Lower lobe of right lung (tissue), 2 donors: ENCODE data around the gene MAP3K5. TPM values are rescaled to one million over a fixed set of nuclear protein-coding genes. Genes with fewer than 3 reads are reported as not detected.

ENCODE experiments used
- ATAC-seq, 2 donors: fragments of 200-7000 bp; cut with Tn5 transposase; one replicate each; pipeline ENCODE4 v1.9.1; 2020 to 2022; ENCODE audit warnings: mild to moderate bottlenecking in 2 of 2, moderate library complexity in 2 of 2
- DNase-seq: peaks from one replicate; pipeline ENCODE4 v3.0.0-alpha.2; 2020
- H3K27ac ChIP-seq: fragments of 200-600 bp; one replicate; pipeline ENCODE4 v1.8.0; 2022
- H3K27me3 ChIP-seq: fragments of 200-600 bp; one replicate; pipeline ENCODE4 v1.8.0; 2022; ENCODE audit warnings: low read depth
- H3K36me3 ChIP-seq: fragments of 200-600 bp; one replicate; pipeline ENCODE4 v1.8.0; 2022; ENCODE audit warnings: mild to moderate bottlenecking
- H3K4me1 ChIP-seq: fragments of 200-600 bp; one replicate; pipeline ENCODE4 v1.8.0; 2022
- H3K4me3 ChIP-seq: fragments of 200-600 bp; one replicate; pipeline ENCODE4 v1.8.0; 2022; ENCODE audit warnings: mild to moderate bottlenecking
- H3K9me3 ChIP-seq: fragments of 200-600 bp; one replicate; pipeline ENCODE4 v1.8.0; 2022
- intact Hi-C: fragments of 100-400 bp; cut with DNase I; formaldehyde crosslinking; loops from one replicate; pipeline ENCODE4 v1.11.0; 2022
- total RNA-seq: library from RNA; stranded (reverse); fragmentation: NEBNext Ultra II Directional; extraction: Animal tissue kit (Norgen Biotek cat#: 25700); gene quantifications from one replicate; pipeline ENCODE4 v1.2.1, GENCODE V29; 2021
- TF ChIP-seq, protein P1 (sequence below): fragments of 200-600 bp; IDR thresholded peaks from one replicate; pipeline ENCODE4 v1.8.0; 2022; ENCODE audit warnings: antibody characterized with exemption, mild to moderate bottlenecking
- donor health status: DM: no; HTN: yes; CAD: no; lungs with severe emphysema.

The MAP3K5 gene
- total RNA-seq, 1 donor from 2014 or later: 32.0 TPM

- peaks cover 20% of the 10 kb centered on the region for H3K4me1 ChIP-seq
- H3K27ac ChIP-seq: no peak overlapping the region
- no peak overlapping the region for H3K4me3 ChIP-seq
- intact Hi-C loops: no loop called here
- ATAC-seq (peak; percentile 75 to 85), DNase-seq (peak; percentile 69)
- no peaks in the 10 kb centered on the region for H3K27me3 ChIP-seq
- TF ChIP-seq, protein P1, sequence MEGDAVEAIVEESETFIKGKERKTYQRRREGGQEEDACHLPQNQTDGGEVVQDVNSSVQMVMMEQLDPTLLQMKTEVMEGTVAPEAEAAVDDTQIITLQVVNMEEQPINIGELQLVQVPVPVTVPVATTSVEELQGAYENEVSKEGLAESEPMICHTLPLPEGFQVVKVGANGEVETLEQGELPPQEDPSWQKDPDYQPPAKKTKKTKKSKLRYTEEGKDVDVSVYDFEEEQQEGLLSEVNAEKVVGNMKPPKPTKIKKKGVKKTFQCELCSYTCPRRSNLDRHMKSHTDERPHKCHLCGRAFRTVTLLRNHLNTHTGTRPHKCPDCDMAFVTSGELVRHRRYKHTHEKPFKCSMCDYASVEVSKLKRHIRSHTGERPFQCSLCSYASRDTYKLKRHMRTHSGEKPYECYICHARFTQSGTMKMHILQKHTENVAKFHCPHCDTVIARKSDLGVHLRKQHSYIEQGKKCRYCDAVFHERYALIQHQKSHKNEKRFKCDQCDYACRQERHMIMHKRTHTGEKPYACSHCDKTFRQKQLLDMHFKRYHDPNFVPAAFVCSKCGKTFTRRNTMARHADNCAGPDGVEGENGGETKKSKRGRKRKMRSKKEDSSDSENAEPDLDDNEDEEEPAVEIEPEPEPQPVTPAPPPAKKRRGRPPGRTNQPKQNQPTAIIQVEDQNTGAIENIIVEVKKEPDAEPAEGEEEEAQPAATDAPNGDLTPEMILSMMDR: peak; percentile 26
- H3K9me3 ChIP-seq: no peaks in the 10 kb centered on the region
- H3K36me3 ChIP-seq: no peaks in the 10 kb centered on the region
Observed at GRCh38 chr6:136526196-136526930, 265.9 kb downstream of the MAP3K5 start.

DNA sequence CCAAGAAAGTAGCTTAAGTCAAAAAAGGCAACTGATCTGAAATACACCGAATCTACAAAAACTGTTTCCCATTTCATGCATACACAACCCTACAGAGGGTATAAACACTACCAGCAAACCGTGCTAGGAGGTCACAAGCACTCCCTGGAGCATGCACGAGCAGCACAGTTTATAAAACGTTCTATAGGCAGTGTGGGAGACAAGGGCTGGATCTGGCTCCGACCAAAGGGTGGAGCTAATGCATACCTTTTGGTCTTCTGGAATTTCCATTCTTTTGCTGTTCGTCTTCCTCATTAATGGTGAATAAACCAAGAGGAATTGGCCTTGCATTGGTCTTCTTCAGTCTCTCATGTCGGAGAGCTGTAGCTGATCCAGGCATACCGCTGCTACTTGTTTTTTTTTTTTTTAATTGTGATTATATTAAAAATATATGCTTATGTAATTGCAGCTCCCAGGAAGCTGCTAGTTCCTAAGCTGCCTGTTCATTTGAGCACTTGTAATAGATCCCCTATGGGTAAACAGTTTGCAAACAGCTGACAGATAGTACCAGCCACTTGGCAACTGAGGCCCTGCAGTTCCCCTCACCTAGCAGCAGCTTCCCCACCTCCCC lies 266.6 kb downstream of the MAP3K5 start:
- no peaks in the 10 kb centered on the region for H3K27me3 ChIP-seq
- H3K4me1 ChIP-seq: peaks cover 20% of the 10 kb centered on the region
- intact Hi-C loops: no loop called here
- no peak for DNase-seq
- H3K9me3 ChIP-seq: no peaks in the 10 kb centered on the region
- peak in 1 of 2 donors; percentile 25 for ATAC-seq
- H3K36me3 ChIP-seq: no peaks in the 10 kb centered on the region
- H3K27ac ChIP-seq: no peak overlapping the region
- H3K4me3 ChIP-seq: no peak overlapping the region
- TF ChIP-seq, protein P1: no peak

GRCh38 chr6:136524936-136525413 lies 267.3 kb downstream of the MAP3K5 start:
- TF ChIP-seq, protein P1: no peak
- Histone ChIP-seq H3K27ac (no peak overlapping the region), H3K9me3 (no peaks in the 10 kb centered on the region), H3K27me3 (no peaks in the 10 kb centered on the region), H3K4me1 (peaks cover 20% of the 10 kb centered on the region), H3K36me3 (no peaks in the 10 kb centered on the region), H3K4me3 (no peak overlapping the region)
- DNase-seq (no peak), ATAC-seq (peak in 1 of 2 donors; percentile 25)
- intact Hi-C loops: no loop called here

DNA sequence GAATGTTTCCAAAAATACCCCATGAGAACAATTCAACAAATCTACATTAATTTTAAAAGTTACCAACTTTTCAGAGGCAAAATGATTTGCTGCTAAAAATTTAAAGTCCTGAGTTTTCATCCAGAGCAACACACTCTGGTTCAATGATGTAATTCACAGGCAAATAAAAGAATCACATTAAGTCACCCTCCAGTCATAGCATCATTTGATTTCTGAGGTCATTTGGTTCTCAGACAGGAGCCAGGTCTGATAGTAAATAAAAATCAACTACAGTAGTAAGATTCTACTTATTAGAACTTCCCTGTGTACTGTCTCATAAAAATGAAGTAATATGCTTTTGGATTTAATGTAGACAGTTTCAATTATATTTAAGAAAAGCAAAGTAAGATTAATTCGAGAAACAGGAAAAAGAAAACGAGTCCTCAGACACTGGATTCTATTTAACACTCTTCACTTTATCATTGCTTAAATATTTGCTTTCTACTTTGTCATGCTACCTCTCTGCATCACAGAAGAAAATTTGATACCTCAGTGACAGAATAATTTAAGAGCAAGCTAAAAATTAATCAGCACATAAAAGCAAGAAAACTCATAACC lies 267.8 kb downstream of the MAP3K5 start:
- no peaks in the 10 kb centered on the region for H3K9me3 ChIP-seq
- H3K4me1 ChIP-seq: peaks cover 20% of the 10 kb centered on the region
- intact Hi-C loops: no loop called here
- no peak for ATAC-seq
- TF ChIP-seq, protein P1: no peak
- no peak overlapping the region for H3K4me3 ChIP-seq
- no peaks in the 10 kb centered on the region for H3K36me3 ChIP-seq
- no peak overlapping the region for H3K27ac ChIP-seq
- H3K27me3 ChIP-seq: no peaks in the 10 kb centered on the region
- no peak for DNase-seq

DNA sequence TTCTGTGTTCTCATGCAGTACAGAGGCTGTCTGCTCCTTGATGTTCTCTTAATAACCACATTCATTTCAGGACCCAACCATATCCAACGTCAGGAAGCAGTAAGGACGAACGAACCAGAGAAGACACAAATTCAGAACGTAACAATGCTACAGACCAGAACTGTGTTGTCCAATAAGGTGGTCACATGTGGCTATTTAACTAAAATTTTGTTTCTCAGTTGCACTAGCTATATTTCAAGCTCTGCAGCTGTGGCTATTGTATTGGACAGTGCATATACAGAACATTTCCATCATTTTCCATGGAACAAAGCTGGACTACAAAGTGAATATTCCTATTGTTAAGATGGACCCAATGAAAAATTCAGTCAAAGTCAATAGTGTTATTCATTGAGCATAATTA lies 269.1 kb downstream of the MAP3K5 start:
- H3K4me3 ChIP-seq: no peak overlapping the region
- no peak for ATAC-seq
- no peaks in the 10 kb centered on the region for H3K27me3 ChIP-seq
- H3K9me3 ChIP-seq: no peaks in the 10 kb centered on the region
- TF ChIP-seq, protein P1: no peak
- intact Hi-C loops: no loop called here
- H3K4me1 ChIP-seq: peaks cover 20% of the 10 kb centered on the region
- DNase-seq: no peak
- H3K36me3 ChIP-seq: no peaks in the 10 kb centered on the region
- no peak overlapping the region for H3K27ac ChIP-seq
